ENCODE results near the gene GPRIN2.

DNA sequence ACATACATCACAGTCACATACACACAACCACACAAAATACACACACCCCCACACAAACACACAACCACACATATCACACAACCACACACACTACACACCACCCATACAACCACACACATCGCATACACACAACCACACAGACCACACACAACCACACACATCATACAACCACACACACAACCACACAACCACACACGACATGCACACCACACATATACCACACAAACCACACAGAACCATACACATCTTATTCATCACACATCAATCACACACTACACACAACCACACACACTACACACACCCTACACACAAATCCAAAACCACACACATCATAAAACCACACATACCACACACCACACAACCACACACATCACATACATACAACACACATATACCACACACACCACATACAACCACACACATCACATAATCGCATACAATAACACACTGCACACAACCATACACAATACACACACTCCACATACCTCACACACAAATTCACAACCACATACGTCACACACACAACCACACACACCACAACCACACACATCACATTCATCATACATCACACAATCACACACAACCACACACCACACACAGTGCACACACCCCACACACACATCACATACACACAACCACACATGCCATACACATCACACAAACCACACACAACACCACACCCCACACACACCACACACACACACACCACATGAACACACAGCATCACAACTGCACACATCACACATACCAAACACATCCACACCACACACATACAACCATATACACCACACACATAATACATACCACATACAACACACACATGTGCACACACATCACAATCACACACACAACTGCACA is 30.4 kb downstream of the GPRIN2 start:
- TF ChIP-seq POLR2A (IDR thresholded peaks at IDR 0.05; ENCODE audit: low read length) (no peak), GATA1 (IDR thresholded peaks at IDR 0.05; ENCODE audit: low read depth, low read length) (no peak)

All from erythroblast (primary cell).